Stimulated activated CD8-positive, alpha-beta memory T cell treated with anti-CD3 and anti-CD28 coated beads, Interleukin-4, amount 100 ng/mL, for 4 hours (primary cell): ENCODE data around the gene CLINT1.

Source experiments
- DNase-seq, 2 donors: peaks; one replicate each; pipeline ENCODE4 v3.0.0-alpha.2; 2020; ENCODE audit warnings: low read depth in 2 of 2, low spot score in 1 of 2

The CLINT1 gene

DNA sequence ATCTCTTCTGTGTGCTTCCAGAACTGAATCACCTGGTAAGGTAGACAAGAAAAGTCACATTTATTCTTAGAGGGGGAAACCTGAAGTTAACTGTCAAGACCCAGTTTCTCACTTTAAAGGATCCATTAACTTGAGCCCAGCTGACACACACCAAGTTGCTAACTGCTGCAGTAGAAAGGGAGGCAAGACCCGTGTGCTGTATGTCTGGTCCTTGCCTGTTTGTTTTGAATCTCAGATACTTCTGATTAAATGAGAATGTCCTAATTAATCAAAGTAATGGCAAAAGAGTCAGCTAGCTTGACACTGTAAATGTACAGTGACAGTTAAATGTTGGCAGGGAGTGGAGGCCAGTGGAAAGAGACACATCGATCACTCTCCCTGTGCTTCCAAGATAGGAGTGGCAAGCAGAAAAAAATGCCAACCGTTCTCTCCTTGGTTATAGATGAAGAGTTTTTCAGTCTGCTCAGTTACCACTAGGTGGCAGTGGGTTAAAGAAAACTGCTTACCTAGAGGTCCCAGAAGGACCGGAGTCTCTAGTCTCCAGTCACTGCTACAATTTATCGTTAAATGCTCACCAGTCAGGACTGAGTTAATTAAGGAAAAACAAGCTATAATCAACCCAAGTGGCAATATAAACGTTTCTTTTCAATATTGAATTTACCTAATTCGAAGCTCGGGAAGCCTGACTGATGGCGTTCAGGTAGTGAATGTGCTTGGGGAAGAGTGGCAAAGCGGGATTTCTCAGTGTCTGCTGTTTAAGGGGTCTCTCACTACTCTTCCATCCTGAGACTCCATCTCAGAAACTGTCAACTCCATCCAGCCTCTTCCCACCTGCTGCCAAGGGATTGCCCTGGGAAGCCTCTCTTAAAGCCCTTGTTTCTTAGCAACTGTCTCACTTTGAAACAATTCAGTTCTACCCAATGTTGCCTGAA is 97.0 kb downstream of the CLINT1 start:
- no peak for DNase-seq

DNA sequence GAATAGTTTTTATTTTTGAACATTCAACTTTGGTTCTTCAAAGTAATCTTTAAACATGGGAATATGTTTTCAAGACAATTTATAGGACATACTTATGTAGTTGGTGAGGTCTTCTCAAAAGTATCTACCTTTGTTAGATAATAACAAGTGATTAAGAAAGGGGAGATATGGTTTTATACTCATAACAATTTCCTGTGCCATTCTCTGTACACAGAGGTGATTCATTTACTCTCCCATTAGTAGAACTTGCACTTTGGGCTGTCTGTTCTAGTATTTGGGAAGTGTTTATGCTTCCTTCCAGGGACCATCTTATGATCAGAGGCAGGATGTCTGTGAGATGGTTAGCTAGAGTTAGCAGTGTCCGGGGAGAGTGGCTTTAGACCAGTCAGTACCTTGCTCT is 100.2 kb downstream of the CLINT1 start:
- DNase-seq: no peak

DNA sequence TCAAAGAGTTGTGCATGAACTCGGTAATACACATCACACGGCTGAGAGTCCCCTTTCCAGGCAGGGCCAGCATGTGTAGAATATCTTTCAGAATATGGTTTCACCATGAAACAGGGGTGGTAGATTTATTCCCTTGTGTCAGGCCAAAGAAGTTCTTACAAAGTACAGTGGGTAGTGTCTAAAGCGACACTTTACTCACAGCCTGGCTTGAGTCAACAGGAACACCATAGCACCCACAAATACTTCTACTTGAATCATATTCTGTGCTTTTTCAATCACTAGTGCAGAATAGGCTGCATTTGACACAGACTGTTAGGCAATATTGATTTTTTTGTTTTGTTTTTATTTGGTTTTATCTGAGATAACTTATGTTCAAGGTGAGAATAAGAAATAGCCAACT is 102.8 kb downstream of the CLINT1 start:
- DNase-seq: no peak

DNA sequence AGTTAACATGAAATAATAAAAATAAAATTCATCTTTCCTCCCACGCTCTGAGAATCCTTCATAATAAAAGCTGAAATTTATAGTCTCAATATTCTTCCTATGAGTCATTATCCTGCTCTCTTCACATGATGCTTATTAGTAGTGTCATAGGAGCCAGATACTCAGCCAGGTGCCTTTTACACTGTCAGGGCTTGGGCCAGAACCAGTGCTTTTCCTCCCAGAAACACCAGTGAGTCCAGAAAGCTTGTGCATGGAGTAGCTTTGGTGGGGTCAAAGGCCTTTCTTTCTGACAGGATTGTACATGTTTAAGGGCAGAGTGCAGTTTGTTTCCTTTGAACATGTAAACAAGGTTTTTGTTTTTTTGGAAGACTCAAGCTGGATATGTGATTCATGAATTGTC is 108.6 kb downstream of the CLINT1 start:
- no peak for DNase-seq

DNA sequence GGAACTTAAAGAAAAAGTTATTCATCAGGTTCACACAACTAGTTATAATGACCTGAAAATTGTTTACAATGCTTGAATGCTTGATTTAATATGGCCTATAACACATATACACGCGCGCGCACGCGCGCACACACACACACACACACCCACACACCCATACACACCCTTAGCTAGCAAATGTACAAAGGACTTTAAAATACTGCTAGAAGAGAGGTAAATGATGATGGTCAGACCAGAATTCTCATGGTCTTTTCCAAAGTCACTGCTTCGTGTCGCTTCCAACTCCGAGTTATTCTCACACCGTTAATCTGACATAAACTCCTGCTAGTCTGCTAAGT is 109.5 kb downstream of the CLINT1 start:
- no peak for DNase-seq

DNA sequence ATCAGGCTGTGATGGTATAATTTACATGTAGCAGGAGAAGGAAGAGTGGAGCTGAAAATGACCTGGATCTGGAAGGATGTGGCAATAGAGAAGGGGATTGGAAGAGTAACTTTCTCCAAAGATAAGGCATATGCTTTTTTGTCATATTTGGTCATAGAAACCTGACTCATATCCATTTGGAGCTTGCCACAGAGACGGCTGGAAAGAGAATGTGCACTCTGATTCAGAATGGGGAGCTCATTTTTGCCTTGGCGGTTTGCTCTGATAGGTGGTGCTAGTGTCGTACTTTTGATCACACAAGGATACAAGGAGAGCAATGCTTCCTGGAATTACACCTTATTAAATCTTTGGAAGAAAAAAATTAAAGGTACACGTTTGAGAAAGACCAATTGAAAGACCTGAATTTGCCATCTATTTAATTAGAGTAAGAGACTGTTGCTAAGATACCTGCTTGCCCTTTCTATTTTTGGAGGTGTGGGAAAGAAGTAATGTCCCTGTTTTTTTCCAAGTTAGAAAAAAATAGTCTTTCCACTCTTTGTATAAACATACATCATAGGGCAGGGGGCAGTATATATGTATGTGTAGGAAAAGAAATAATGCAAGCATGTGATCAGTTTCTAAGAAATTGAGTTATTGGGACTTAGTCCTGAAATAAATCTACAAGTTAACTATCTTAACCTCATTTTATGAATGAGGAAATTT is 110.0 kb downstream of the CLINT1 start:
- DNase-seq: no peak

DNA sequence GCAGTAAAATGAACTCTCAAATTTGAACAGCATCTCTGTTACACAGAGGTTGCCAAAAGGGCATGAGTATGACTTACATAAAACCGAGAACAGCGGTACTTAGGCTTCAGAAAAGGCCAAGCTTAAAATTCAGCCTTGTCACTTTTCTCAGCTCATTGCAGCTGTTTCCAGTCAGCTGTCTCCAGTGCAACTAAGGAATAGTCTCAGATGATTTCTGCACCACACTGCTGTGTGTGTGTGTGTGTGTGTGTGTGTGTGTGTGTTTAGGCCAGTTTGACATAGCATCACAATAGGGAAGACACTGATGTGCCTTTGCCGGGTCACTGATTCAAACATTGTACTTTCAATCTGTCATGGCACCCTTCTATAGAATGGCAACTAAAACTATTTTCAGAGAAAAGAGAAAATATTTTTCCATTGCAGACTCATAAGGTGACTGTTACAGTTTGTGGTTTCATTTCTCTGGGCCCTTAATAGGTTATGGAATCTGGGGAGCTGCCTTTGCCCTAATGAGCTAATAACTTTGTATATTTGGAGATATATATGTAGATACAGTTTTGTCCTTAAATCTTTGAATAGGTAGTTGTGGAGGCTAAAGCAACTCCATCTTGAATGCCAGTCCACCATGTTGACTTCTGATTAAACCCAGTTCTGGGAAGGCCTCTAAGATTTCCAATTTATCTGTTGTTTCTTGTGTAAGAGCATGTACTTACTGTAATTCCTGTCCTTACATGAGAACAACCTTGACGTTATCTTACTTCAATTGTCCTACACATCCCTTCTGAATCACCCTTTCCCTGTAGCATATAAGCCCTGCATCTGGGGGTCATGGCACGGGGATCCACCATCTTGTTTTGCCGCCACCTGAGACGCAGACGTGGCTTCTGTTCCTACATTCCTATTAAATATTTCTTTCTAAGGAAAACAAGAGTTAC is 110.9 kb downstream of the CLINT1 start:
- no peak for DNase-seq

DNA sequence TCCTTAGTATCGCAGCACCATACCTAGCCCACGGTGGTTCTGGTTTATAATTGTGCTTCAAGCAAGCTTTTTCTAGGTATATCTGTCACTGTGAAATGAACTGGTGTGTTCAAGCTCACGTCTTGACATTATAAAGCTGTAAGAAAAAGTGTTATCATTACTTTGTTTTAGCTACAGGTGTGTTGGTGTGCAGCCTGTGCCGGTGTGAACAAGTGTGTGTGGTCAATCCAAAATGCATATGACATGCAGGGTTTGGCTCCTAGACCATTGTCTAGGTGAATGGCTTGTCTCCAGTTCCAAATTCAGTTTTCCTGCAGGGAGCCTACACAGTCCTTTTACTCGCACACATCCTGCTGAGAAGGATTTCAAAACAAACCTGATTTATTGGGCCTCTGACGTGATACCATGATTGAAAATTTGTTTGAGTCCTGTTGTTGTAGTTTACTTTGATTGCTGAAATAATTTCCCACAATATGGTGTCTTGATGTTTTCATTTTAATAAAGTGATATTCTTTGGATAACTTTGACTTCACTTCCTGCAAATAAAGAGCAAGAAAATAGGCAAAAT is 111.7 kb downstream of the CLINT1 start:
- DNase-seq: no peak

DNA sequence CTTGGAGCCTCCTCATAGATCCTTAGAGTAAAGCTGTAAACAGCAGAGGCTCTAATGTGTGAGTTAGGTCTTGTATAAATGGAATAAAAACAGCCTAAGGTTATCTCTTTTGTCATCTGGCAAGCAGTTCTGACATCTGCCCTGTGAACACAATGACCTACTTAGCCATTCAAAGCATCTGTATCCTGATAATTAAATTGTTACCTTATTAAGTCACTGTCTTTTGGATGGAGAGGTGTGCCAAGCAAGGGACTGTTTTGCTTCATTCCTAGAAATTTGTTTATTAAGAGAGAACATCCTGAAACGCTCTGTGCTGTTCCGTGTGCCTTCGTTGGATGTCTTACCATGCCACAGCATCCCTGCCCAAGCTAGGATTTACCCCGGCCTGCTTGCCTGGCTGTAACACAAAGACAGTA is 113.9 kb downstream of the CLINT1 start:
- DNase-seq: no peak

DNA sequence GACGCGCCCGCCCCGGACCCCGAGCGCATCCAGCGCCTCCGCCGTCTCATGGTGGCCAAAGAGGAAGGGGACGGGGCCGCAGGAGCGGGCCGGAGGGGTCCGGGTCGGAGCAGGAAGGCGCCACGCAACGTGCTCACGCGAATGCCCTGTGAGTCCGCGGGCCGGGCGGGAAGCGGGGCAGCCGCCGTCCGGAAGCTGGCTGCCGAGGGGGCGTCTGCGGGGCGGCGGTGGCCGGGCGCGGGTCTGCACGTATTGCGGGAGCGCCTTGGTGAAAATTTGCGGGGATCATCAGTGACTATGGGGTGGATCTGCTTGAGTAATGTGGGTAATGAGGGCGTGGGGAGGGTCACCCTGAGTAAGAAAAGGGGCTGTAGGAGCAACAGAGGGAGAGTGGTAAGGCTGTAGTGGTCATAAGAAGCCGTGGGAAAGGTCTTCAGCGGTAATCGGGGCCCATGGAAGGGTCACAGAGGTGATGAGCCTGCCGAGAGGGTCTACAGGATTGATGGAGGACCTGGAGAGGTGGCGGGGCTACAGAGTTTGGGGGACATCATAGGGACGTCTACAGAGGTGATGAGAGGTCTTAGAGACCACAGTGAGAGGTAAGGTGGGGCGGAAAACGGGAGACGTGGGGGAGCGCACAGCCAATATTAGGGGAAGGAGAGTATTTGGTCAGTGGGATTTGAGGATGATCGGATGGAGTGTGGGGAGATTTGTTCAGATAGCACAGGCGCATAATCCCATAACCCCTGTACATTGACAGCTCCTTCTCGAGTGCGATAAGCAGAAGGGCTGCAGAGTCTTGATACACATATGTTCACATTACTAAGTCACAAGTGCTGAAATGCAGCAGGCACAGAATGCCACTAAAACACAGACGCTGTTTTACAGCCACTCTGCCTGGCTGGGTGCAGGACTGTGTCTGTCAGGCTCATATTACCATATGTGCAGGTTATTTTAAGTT is 114.6 kb downstream of the CLINT1 start:
- DNase-seq: no peak

DNA sequence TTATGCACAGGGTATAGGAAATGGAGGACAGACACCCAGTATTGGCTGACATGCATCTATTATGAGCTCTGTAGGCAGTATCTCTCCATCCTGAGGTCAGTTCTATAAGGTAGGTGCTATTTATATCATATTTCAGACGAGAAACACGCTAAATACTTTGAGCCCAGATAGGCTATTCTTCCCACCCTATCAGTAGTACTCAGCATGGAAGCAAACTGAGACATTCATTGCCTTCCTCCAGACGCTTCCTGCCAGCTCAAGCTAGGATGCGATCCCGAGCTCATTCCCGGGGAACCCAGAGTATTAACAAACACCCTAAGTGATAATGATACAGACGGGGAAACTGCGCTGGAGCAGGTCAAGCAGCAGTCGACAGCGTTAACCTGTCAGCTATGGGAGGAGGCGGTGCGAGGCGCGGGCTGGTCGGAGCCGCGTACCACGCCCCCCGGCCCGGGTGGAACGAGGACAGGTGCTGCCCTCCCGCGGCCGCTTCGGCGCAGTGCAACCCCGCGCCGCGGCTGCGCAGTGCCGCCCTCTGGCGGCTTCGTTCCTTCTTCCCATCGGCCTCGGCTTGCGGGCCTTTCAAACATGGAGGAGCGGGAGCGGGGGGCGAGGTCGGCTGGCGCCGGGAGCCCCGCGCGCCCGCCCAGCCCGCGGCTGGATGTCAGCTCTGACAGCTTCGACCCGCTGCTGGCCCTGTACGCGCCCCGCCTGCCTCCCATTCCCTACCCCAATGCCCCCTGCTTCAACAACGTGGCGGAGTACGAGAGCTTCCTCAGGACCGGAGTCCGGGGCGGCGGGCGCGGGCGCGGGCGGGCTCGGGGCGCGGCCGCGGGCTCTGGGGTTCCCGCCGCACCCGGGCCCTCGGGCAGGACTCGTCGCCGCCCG is 115.5 kb downstream of the CLINT1 start, which contains the start of gene LSM11:
Gene LSM11, plus strand, starts transcription at position 550 of the 888 bp plus-strand sequence. Its CDS starts 39 bp downstream, at position 589.
- peak; percentile 77 to 81 for DNase-seq

DNA sequence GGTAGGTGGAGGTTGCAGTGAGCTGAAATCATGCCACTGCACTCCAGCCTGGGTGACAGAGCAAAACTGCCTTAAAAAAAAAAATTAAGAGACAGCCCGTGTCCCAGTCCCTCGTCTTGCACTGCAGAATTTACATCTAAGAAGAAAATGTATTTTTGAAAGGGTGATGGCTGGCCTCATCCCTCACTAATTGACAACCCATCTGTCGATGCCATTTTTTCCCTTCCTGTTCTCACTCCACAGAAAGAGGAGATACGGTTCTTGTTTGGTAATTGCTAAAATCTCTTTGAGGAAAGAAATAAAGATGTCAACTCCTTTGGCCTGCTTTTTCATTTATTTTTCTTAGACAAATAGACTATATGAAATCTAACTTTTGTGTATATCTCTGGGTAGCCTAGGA is 117.8 kb downstream of the CLINT1 start:
- no peak for DNase-seq

DNA sequence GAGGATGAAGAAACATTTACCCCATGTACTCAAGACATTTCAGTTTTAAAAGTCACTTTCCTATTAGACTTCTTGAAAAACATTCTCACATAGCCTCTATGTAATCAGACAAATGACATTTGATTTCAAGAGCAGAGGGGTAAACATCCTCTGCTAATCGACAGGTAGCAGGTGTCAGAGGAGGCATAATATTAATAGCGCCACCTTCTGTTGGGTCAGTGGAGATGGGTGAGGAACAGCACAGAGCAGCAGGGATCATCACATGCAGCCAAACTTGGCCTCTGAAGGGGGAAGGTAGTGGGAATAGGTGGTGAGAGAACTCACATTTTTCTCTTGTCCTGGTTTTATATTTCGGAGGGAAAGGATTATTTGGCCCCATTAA is 118.7 kb downstream of the CLINT1 start:
- no peak for DNase-seq

DNA sequence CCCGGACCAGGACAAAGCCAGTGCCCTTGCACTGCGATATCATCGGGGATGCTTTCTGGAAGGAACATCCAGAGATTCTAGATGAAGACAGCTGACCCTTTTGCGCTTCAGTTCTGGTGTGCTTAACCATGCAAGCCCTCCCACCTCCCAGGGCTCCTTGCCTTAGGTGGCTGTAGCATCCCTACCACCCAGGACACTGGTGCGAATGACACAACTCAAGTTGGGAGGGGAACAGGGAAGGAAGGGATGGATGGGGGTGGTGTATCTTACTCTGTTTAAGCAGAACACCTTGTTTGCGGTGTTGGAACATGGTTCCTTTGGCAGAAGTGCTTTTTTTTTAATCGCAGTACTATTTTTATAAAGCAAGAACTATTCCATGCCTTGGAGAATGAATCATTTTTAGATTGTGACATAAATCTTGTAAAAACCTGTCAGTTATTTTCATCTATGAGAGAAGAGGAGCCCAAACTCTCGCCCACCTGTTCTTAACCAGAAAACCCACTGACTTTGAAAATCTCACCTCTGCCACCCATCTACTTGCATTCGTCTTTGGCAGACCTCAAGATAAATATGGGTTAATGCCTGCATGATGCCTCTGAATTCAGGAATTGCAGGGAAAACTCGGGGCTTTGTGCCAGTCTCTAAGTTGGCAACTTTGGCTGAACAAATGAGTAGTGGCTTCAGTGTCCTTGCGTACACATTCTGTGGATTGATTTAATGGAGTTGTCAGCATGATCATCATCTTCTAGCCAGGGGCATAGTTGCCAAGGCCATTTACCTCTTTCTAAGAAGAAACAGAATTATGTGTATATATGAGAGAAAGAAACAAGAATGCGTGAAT is 119.3 kb downstream of the CLINT1 start:
- DNase-seq: no peak

DNA sequence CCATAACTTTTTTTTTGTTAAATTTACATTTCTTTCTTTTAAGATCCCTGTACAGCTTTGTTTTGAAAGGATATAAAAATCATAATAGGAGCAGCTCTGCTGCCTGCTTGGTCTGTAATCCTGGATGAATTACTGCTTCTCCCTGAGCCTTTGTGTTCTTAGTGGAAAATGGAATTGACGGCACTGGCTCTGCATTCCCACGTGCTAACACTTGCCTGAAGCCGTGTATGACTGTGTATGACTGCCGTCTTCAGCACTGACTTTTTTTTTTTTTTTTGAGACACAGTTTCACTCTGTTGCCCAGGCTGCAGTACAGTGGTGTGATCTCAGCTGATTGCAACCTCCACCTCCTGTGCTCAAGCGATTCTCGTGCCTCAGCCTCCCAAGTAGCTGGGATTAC is 123.0 kb downstream of the CLINT1 start:
- no peak for DNase-seq
